H1 (cell line): ENCODE results near the gene ARHGAP4.

Experiments
- CBX8 ChIP-seq: fragments of 300-800, 300-1000 bp; sonication (generic); IDR thresholded peaks from 2 replicates; pipeline ENCODE4 v1.7.1; 2016; ENCODE audit warnings: low read depth, low read length, borderline replicate concordance
- CHD2 ChIP-seq: IDR thresholded peaks from 2 replicates; pipeline ENCODE4 v1.6.1; 2012; ENCODE audit warnings: low read length, improper control_type of control experiment
- EZH2 ChIP-seq: fragments of 200-600 bp; sonication (generic); IDR thresholded peaks from 2 replicates; pipeline ENCODE4 v1.7.1; 2012; ENCODE audit warnings: low read depth, mild to moderate bottlenecking, moderate library complexity, low read length, inconsistent platforms; ENCODE audit not compliant: severe bottlenecking
- NRF1 ChIP-seq: IDR thresholded peaks from 2 replicates; pipeline ENCODE4 v1.6.1; 2011; ENCODE audit warnings: mild to moderate bottlenecking, low read depth, low read length, improper control_type of control experiment
- POLR2A ChIP-seq, 2 experiments: IDR thresholded peaks; 1 replicate in 1 of 2; 2 replicates in 1 of 2; pipeline ENCODE4 v1.6.1; 2011; ENCODE audit warnings: low read depth in 2 of 2, low read length in 2 of 2, mild to moderate bottlenecking in 2 of 2; ENCODE audit errors: control extremely low read depth in 1 of 2
- POLR2AphosphoS5 ChIP-seq: IDR thresholded peaks from 2 replicates; pipeline ENCODE4 v1.6.1; 2011; ENCODE audit warnings: low read depth, low read length
- RAD21 ChIP-seq, 2 experiments: IDR thresholded peaks in 1 of 2; conservative IDR thresholded peaks in 1 of 2; 2 replicates each; pipeline ENCODE4 v1.6.1; 2011; ENCODE audit warnings: low read depth in 2 of 2, low read length in 2 of 2, improper control_type of control experiment in 1 of 2, inconsistent platforms in 1 of 2, mild to moderate bottlenecking in 1 of 2, moderate library complexity in 1 of 2
- RFX5 ChIP-seq: IDR thresholded peaks from 2 replicates; pipeline ENCODE4 v1.6.1; 2011; ENCODE audit warnings: low read depth, low read length, improper control_type of control experiment, borderline replicate concordance
- RXRA ChIP-seq: IDR thresholded peaks from 2 replicates; pipeline ENCODE4 v1.6.1; 2011; ENCODE audit warnings: low read depth, mild to moderate bottlenecking, low read length, moderate library complexity; ENCODE audit not compliant: insufficient read depth
- TCF12 ChIP-seq: IDR thresholded peaks from 2 replicates; pipeline ENCODE4 v1.6.1; 2011; ENCODE audit warnings: low read depth, mild to moderate bottlenecking, low read length
- TEAD4 ChIP-seq: IDR thresholded peaks from 2 replicates; pipeline ENCODE4 v1.6.1; 2012; ENCODE audit warnings: low read depth, low read length, inconsistent platforms, mixed read lengths
- TF ChIP-seq, protein P1 (sequence below), 3 experiments: IDR thresholded peaks; 1 replicate in 2 of 3; 2 replicates in 1 of 3; pipeline versions ENCODE4 v1.5.1 to v1.6.1; 2011; ENCODE audit warnings: low read length in 3 of 3, mild to moderate bottlenecking in 3 of 3, inconsistent platforms in 2 of 3, low read depth in 1 of 3, moderate library complexity in 1 of 3; ENCODE audit not compliant: insufficient read depth in 1 of 3; ENCODE audit errors: control extremely low read depth in 1 of 3
- TF ChIP-seq, protein P2 (sequence below): IDR thresholded peaks from 2 replicates; pipeline ENCODE4 v1.6.1; 2012; ENCODE audit warnings: inconsistent platforms
- TF ChIP-seq, protein P3 (sequence below): IDR thresholded peaks from 2 replicates; pipeline ENCODE4 v1.6.1; 2011; ENCODE audit warnings: low read length, improper control_type of control experiment

DNA sequence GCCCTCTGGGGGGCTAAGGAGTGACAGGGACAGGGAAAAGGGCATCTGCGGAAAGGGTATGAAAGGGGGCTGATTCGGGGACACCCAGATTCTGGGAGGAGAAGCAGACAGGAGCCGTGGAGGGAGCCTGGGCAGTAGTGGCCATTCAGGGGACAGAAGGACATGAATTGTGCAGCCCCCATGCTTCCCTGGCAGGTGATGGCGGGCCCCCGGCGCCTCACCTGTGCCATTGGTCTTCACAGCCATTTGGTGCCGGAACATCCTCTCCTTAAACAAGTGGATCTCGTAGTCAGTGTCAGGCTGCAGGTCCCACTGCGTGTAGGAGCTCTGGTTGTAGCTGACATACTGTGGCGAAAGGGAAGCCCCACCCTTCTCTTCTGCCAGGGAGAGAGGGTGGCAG is 62.0 kb downstream of the ARHGAP4 start:
- TF ChIP-seq RFX5 (no peak), CBX8 (no peak), TCF12 (no peak), TEAD4 (no peak), POLR2A (IDR thresholded peaks at IDR 0.05; ENCODE audit: control extremely low read depth in 1 of 2, low read depth in 2 of 2, low read length in 2 of 2) (no peak), CHD2 (no peak), RAD21 (IDR thresholded peaks at IDR 0.05 in 1 of 2, conservative IDR thresholded peaks at IDR 0.05 in 1 of 2; ENCODE audit: low read depth in 2 of 2, low read length in 2 of 2) (no peak), NRF1 (no peak), EZH2 (no peak), RXRA (no peak), POLR2AphosphoS5 (no peak)
- TF ChIP-seq, protein P1, sequence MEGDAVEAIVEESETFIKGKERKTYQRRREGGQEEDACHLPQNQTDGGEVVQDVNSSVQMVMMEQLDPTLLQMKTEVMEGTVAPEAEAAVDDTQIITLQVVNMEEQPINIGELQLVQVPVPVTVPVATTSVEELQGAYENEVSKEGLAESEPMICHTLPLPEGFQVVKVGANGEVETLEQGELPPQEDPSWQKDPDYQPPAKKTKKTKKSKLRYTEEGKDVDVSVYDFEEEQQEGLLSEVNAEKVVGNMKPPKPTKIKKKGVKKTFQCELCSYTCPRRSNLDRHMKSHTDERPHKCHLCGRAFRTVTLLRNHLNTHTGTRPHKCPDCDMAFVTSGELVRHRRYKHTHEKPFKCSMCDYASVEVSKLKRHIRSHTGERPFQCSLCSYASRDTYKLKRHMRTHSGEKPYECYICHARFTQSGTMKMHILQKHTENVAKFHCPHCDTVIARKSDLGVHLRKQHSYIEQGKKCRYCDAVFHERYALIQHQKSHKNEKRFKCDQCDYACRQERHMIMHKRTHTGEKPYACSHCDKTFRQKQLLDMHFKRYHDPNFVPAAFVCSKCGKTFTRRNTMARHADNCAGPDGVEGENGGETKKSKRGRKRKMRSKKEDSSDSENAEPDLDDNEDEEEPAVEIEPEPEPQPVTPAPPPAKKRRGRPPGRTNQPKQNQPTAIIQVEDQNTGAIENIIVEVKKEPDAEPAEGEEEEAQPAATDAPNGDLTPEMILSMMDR (IDR thresholded peaks at IDR 0.05; ENCODE audit: control extremely low read depth in 1 of 3, insufficient read depth in 1 of 3, low read depth in 1 of 3, low read length in 3 of 3): no peak
- TF ChIP-seq, protein P2, sequence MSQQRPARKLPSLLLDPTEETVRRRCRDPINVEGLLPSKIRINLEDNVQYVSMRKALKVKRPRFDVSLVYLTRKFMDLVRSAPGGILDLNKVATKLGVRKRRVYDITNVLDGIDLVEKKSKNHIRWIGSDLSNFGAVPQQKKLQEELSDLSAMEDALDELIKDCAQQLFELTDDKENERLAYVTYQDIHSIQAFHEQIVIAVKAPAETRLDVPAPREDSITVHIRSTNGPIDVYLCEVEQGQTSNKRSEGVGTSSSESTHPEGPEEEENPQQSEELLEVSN: no peak
- TF ChIP-seq, protein P3, sequence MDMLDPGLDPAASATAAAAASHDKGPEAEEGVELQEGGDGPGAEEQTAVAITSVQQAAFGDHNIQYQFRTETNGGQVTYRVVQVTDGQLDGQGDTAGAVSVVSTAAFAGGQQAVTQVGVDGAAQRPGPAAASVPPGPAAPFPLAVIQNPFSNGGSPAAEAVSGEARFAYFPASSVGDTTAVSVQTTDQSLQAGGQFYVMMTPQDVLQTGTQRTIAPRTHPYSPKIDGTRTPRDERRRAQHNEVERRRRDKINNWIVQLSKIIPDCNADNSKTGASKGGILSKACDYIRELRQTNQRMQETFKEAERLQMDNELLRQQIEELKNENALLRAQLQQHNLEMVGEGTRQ: no peak
